Activated gamma-delta T cell (primary cell): ENCODE data around the gene PRKCA.
"Not testable (repeated sequence)": the region's sequence is repeated elsewhere in the genome, so short reads cannot be mapped to it uniquely, and the experiment has no call there.

Experiments used
- DNase-seq: peaks from one replicate; lab custom pipeline; 2025; lab: John Stamatoyannopoulos, UW

The PRKCA gene

DNA sequence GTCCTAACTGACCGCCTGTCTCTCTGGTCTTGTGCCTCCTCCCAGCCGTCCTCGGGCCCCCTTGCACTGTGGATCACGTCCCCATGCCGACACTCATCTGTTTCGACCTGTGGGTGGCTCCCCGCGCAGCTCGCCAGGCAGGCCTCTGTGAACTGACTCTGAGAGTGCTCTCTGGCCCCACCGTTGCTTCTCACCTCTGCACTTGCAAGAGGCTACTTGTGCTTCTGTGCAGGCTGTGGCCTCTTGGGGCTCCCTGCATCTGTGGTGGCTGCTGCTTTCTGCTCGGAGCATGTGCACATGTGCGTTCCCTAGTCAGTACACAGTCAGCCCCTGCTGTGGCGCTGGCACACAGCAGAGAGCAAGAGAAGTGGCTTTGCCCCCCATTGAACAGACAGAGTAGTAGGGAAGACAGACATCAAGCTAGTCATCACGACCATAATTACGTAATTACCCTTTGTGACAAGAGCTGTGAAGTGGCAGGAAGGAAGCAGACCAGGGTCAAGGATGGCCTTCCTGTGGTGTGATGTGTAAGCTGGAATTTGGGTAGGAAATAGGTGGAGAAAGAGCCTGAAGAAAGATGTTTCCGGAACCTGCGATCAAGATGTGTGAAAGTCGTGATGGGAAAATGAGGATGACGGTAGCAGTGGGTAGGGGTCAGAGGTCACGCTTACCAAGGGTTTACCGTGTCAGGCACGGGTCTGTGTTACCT lies 276.5 kb downstream of the PRKCA start:
- no peak for DNase-seq

DNA sequence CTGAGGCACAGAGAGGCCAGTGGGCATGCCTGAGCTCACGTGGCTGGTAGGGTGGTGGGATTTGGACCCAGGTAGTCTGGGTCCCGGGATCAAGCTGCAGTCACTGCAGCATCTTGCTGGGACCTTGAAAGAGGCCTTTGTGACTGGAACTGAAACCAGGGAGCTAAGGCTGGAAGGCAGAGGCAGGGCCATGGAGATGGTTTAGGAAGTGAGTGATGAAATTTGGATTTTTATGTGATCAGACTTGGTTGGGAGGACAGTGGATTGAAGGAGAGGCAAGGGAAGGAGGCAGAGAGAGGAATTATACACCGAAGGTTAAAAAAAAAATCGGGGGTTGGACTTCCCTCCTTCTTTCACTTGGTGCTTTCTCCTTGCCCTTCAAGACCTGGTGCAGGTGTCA lies 277.1 kb downstream of the PRKCA start:
- no peak for DNase-seq

DNA sequence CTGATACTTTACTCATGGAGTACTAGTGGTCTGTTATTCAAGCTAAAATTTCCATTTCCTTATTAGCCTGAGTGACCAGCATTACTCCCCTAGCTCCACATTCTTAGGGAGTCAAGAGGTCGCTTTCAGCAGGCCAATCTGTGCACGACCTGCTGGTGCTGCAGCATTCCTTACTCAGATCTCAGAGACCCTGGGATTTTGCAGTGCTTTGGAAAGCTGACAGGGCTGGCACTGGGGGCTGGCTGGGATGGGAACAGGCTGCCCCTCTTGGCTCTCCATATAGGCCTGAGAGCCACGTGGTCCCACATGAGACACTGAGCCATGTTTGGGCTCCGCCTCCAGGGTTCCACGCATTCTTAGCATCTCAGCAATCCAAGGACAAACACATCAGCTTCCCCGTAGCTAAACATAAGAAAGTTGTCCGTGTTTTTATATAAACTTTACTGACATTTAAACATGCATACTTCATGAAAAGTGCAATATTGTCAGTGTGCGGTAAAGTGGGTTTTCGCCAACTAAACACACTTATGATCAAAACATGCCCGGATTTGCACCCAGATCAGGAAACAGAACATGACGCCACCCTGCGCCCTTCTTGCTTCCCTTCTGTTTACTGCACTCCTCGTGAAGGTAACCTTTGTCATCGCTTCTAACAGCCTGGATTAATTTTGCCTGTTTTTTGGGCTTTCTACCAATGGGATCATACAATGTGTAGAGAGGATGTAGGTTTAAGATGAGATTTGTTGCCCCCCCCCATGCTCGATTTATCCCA lies 278.0 kb downstream of the PRKCA start:
- DNase-seq = no peak

DNA sequence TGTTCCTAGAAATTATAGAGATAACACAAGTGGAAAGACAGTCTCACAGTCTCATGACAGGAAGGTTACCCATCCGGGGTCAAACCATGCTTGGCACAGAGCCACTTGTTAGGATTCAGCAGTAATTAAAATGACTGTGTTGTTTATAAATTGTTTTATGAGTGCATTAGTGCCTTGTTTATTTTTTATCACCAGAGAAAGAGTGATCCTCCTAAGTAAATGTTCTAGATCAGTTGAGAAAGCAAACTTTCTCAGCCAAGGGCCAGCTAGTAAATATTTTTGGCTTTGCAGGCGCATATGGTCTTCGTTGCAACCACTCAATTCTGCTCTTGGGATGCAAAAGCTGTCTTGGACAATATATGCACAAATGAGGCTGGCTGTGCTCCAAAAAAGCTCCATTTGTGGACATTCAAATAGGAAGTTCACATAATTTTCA lies 278.6 kb downstream of the PRKCA start:
- DNase-seq = no peak

DNA sequence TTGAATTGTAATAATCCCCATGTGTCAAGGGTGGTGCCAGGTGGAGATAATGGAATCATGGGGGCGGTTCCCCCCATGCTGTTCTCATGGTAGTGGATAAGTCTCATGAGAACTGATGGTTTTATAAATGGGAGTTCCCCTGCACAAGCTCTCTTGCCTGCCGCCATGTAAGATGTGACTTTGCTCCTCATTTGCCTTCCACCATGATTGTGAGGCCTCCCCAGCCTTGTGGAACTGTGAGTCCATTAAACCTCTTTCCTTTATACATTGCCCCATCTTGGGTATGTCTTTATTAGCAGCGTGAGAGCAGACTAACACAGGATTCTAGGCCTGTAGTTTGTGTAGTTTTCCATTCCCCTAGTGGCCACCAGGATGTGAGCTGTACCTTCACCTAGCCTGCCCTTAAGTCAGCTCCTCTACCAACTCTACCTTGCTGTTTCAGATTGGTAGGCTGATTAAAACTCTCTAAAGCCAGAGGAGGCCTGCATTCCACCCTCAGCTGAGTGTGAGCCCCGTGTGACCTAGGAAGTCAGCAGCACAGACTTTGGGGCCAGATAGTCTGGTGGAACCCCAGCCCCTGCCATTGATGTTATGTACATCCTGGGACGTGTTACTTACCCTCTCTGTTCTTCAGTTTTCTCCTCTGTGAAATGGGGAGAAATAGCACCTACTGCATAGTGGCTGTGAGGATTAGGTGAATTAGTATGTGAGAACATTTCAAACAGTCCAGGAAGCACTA lies 280.1 kb downstream of the PRKCA start:
- DNase-seq = no peak

DNA sequence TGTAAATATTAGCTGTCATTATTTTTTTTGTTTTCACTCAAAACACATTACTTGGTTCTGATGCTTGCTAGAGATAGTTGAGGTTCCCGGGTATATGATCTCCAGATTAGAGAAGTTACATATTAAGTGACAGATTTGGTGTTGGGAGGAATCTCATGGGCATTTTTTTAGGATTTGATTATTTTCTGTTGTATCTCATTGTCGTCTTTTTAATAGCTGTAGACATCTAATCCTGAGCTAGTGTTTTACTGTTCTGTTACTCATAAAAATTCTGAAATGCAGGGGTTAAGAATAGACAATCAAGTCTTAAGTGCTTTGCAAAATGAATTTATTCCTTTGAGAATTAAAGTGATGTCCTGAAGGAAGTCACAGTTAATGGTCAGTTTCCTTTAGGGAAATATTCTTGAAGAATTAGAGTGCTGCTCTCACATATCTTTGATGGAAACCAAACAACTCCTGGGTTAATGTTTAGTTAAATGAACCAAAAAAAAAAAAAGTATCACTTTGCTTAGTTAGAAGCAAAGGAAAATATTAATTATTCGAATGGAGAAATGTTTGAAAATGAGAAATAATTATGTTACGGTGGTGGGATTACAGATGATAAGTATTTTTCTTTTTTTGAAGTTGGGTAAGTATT lies 280.8 kb downstream of the PRKCA start:
- no peak for DNase-seq

DNA sequence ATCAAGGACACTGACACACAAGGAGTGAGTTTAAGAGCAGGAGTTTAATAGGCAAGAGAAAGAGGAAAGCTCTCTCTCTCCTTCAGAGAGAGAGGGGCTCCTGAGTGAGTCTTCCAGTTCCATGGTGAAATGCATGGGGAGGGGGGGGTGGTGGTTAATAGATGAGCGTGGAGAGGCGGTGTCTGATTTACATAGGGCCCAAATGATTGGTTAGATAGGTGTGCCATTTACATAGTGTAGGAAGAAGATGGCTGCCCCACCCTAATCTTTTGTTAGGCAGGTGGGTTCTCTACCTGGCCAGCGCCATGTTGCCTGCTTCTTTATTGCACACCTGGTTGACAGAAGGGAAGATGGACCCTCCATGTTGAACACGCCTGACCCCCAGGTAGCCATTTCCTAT lies 282.5 kb downstream of the PRKCA start:
- DNase-seq = no peak

DNA sequence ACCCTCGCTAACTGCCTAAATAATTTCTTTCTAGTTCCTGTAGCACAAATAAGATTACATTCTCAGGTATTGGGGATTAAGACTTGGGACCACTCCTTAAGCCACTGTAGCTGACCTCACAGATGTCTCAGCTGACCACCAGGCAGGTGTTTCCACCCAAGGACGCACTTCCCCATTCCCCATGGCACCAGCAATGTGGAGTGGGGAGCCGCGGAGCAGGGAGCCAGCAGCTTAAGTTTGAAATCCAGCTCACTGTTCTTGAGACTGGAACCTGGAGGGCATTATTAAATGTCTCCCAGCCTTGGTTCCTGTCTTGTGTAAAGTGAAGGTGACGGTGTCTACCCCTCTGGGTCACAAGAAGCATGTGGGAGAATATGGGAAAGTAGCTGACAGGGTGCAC lies 283.1 kb downstream of the PRKCA start:
- no peak for DNase-seq

DNA sequence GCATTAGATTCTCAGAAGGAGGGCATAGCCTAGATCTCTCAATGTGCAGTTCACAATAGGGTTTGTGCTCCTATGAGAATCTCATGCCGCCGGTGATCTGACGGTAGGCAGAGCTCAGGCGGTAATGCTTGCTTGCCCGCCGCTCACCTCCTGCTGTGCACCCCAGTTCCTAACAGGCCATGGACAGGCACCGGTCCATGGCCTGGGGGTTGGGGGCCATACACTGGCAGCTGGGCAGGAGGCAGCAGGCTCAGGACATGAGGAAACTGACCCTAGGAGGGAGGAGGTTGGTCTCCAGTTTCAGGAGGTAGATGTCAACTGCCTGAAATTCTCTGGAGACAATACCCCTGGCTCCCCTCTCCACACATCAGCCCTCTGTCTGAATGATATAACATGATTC lies 287.5 kb downstream of the PRKCA start:
- no peak for DNase-seq

DNA sequence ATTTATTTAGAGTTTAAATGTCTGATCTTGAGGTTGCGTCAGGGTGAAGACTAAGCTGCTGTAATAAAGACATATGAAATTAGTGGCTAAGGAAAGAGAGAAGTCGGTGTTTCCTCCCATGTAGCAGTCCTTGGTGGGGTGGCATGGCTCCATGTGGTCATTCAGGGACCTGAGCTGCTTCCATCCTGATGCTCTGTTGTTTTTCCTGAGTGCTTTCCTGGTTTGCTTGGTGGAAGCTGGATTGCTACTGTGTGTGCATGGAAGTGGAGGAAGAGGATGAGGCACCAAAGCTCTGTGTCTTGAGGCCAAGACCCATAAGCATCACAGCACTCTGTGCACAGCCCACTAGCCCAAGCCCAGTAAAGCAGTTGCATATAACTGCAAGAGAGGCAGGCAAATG lies 290.7 kb downstream of the PRKCA start:
- no peak for DNase-seq

DNA sequence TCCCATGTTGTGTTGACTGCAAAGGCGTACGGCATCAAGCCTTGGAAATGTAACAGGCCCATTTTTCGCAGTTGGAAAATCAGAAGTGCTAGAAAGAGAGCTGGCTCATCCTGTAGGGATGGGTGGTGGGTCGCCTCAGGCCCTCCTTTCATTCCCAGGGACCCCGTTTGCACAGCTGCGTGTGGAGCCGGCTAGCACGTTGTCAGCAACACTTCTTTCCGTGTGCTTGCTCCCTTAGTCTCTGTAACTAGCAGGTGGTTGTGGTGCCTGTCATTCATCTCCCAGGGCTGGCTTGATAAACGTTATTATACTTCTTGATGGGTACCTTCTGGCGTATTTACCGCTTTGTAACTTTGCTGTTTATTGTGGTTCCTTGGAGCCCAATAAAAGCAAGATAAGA lies 293.5 kb downstream of the PRKCA start:
- DNase-seq = no peak

DNA sequence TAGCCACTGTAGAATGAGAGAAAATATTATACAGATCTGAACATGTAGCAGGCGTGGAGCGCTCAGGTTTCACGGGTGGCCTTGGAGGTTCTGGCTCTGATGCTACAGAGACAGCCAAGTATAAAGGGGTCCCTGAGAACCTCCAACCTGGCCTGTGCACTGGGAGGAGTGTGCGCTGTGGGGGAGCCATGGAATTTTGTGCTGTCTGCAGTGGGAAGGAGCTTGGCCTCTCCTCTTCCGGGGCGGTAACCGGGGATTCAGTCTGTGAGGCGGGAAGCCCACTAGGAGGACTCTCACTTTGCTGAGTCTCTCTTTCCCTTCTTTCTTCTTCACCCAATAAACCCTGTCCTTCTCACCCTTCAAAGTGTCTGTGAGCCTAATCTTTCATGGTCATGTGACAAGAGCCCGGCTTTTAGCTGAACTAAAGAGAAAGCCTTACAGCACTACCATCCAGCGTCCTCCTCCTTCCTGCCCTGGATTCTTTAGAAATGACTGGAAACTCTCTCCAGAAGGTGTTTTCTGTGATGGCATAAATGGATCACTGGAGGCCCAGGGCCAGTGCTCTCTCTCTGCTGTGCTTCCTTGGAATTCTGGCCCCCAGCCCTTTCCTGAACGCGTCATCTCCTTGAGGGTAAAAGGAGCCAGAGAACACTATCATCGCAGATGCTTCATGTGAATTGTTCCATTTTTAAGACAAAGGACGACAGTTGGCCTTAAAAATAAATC lies 300.4 kb downstream of the PRKCA start:
- no peak for DNase-seq

DNA sequence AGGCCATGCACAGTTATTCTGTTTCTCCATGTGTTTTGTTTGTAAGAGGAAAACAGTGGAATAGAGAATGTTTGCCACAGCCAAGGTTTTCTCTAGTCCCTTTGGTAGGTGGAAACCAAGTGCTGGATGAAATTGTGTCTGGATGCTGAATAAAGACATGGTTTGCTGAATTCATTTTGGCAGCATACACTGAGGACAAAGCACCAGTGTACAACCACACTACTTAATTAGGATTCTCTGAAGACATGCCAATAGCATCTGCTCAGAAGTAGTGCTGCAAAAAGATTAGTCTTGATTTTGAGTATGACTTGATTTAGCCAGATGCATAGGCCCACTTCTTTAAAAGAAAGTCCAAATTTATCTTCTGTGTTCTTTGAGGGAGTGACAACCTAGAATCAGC lies 302.0 kb downstream of the PRKCA start:
- no peak for DNase-seq

DNA sequence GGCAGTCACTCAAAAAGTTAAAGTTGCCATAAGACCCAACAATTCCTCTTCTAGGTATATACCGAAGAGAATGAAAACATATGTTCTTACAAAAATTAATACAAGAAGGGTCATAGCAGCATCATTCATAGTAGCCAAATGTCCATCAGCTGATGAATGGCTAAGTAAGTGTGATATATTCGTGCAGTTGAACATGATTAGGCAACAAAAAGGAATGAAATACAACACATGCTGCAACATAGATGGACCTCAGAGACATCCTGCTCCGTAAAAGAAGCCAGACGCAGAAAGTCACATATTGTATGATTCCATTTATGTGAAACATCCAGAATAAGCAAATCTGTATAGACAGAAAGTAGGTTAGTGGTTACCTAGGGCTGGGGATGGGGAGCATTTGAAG lies 303.1 kb downstream of the PRKCA start:
- no peak for DNase-seq

DNA sequence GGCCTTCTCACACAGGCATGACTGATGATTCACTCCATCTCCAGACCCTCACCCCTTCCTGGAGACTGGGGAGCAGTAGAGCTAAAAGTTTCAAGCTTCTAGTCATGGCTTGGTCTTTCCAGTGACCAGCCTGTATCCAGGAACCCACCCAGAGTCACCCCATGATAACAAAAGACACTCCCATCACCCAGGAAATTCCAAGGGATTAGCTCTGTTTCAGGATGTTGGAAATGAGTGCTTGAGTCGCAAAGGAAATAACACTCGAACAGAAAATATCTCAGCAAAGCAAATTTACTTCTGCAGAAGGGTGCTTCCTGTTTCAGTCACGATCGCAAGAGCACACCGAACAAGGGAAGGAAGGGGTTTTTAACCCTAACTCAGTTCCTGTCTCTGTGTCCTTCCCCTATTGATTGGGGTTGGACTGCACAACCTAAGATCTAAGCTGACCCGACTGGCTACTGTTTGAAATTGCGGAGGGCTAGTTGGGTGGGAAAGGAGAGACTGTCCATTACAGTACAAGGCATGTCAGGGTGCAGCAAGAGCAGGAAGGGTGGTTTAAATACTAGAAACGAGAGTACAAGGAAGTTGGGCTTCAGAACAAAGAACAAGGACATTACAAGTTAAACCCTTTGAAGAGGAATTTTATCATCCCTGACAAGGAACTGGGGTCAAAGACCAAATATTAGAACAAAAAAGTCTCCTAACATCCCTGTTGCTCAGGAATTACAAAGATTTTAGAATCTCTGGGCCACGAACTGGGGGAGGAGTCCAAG lies 308.1 kb downstream of the PRKCA start:
- DNase-seq = no peak

DNA sequence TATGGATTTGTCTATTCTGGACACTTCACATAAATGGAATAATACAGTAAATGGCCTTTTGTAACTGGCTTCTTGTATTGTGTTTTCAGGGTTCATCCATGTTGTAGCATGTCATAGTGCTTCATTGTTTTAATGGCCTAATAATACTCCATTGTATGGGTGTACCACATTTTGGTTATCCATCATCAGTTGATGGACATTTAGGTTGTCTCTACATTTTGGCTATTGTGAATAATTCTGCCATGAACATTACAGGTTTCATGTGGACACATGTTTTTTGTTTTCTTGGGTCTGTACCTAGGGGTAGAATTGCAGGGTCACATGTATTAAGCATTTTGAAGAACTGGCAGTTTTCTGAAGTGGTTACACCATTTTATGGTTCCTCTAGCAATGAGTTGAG lies 309.0 kb downstream of the PRKCA start:
- no peak for DNase-seq

DNA sequence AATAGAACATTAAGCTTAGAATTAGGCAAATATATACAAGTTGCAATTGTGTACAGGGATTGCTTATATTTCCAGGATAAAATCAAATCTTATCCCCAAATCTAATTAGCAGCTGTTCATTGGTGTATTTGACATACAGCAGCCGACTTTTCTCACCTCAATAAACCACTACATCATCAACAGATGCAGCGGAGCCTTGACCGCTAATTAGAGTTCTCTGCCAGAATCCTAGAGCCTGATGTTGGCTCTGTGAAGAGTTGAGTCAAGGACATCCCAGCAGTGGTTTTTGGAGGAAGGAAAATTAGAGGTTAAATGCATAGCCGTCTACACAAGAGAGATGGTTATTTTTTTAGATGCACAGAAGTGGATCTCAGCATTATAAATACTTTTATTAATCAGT lies 310.6 kb downstream of the PRKCA start:
- DNase-seq = no peak

DNA sequence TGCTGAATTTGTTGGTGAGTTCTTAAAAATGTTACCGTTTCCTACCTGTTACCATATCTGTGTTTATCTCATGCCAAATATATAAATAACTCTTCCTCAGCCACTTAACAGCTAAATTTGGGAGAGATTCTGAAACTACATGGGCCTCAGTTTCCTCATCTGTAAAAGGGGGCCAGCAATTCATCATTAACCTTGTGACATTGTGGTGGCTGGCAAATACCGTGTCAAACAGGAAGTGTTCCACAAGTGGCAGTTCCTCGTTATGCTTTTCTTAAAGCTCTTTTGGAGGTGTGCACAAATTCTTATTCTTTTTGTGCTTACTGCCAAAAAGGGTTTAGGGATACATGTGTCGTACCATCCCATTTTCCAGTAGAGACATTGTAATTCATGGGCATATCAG lies 312.1 kb downstream of the PRKCA start:
- DNase-seq = no peak

DNA sequence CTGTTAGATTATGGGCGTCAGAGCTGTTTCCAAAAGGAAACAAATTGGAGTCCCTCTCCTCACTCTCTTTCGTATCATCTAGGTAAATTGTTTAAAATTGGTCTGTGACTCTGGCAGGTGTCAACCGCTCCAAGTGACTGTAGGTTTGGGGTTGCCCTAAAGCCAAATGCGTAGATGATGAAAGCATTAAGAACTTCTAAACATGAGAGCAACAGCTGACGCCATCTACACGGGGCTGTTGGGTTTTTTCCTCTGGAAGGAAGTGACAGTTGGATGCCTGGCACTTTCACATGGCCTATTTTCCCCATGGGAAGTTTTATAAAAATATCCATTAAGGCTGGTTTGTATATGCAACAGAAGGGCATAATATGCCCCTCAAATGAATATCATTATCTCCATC lies 316.8 kb downstream of the PRKCA start:
- DNase-seq = no peak

DNA sequence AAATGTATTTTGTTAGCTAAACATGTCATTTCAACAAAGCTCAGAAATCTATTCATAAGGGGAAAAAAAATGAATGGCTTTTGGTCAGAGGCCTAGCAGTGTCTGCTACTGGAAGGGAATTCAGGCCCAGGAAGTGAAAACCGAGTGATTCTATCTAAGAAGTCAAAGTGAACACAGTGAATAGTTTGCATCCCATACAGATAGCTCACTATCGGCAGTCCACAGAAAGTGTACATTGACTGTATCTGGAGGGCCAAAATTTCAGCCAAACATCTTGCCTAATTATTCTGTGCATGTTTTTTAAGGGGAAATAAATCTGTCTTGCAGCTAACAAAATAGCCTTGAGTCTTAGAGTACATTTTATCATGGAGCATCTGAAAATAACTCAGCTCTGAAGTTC lies 318.1 kb downstream of the PRKCA start:
- no peak for DNase-seq

DNA sequence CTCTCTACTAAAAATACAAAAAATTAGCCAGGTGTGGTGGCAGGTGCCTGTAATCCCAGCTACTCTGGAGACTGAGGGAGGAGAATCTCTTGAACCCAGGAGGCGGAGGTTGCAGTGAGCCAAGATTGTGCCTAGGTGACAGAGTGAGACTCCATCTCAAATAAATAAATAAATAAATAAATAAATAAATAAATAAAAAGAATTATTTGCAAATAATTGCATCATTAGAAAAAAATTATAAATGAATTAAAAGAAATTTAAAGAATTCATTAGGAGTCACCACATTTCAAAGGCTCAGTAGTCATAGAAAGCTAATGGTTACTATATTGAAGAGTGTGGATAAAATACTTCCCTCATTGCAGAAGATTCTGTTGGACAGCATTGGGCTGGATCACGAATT lies 322.2 kb downstream of the PRKCA start:
- DNase-seq = not testable (repeated sequence)
